Right lobe of liver (tissue), 4 donors: ENCODE measurements around the gene FLNB.

ENCODE experiments used
- CTCF ChIP-seq, 4 donors: fragments of 200-600 bp in 3 of 4; fragments of 450-650 bp in 1 of 4; IDR thresholded peaks; one replicate each; pipeline versions ENCODE4 v1.5.1 to v1.8.0; 2016 to 2022; ENCODE audit warnings: antibody characterized with exemption in 4 of 4, mild to moderate bottlenecking in 2 of 4
- POLR2A ChIP-seq: fragments of 450-650 bp; IDR thresholded peaks from one replicate; pipeline ENCODE4 v1.6.1; 2017; ENCODE audit warnings: antibody characterized with exemption, mild to moderate bottlenecking
- donor health status: DM: no; HTN: no; CAD: no.
- donor health status: DM: no; HTN: no; CAD: no.
- donor health status: DM: no; HTN: yes; CAD: no.

GRCh38 chr3:58164906-58165821 lies 156.9 kb downstream of the FLNB start:
- no peak for TF ChIP-seq CTCF (IDR thresholded peaks at IDR 0.05)
- TF ChIP-seq POLR2A, result no peak
